GM18508 (cell line): ENCODE measurements around the gene SPG21.

Source experiments
- ATAC-seq: cut with Tn5 transposase; IDR thresholded peaks from one replicate; pipeline ENCODE4 v1.9.1; 2021; ENCODE audit warnings: moderate number of reproducible peaks; ENCODE audit not compliant: insufficient read depth, unreplicated experiment

Gene SPG21

DNA sequence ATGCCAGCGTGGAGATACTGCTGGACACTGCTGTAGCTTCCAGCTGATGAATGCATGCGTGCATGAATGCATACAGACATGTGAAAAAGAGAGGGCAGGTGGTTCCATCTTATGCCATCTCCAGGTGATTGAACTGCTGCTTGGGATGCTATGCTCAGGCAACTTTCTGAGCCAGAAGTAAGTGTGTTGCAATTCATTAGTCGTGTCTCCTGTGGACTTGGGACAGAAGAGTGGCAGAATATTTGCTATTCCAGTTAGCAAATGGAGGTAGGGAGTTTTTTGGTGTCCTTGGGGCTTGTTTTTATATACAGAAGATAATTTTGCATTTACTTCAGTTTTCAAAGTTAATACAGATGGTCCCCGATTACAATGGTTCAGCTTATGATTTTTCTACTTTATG, 44.8 kb downstream of the SPG21 start:
- no peak for ATAC-seq

- ATAC-seq = no peak
Measured at GRCh38 chr15:64943512-64944225, 46.0 kb downstream of the SPG21 start.

- no peak for ATAC-seq
Measured at GRCh38 chr15:64942356-64942755, 47.4 kb downstream of the SPG21 start.

DNA sequence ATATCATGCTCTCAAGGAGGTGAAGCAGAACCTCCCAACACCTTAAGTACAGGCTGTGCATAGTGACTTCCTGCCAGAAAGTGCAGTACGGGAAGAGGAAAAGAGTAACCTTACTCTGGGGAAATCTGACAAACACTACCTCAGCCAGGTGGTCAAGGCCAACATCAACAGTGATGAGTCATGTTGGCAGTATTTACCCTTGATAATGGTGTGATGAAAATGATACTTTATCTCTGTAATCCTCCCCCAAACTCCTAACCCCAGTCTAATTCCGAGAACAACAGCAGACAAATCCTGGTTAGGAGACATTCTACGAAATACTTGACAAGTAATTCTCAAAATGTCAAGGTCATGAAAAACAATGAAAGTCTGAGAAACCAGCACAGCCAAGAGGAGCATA, 51.5 kb downstream of the SPG21 start:
- ATAC-seq = no peak

- ATAC-seq = no peak
Measured at GRCh38 chr15:64934023-64934422, 55.7 kb downstream of the SPG21 start.

- ATAC-seq = no peak
Measured at GRCh38 chr15:64931381-64931780, 58.3 kb downstream of the SPG21 start.

GRCh38 chr15:64930778-64931371, 58.8 kb downstream of the SPG21 start:
- ATAC-seq = no peak

GRCh38 chr15:64930019-64930652, 59.6 kb downstream of the SPG21 start:
- no peak for ATAC-seq

GRCh38 chr15:64928626-64929220, 61.0 kb downstream of the SPG21 start:
- no peak for ATAC-seq

- ATAC-seq = no peak
Measured at GRCh38 chr15:64926661-64927060, 63.1 kb downstream of the SPG21 start.

GRCh38 chr15:64925335-64926330, 64.1 kb downstream of the SPG21 start:
- no peak for ATAC-seq

- no peak for ATAC-seq
Measured at GRCh38 chr15:64923546-64923945, 66.2 kb downstream of the SPG21 start.

GRCh38 chr15:64921711-64922110, 68.0 kb downstream of the SPG21 start:
- no peak for ATAC-seq

DNA sequence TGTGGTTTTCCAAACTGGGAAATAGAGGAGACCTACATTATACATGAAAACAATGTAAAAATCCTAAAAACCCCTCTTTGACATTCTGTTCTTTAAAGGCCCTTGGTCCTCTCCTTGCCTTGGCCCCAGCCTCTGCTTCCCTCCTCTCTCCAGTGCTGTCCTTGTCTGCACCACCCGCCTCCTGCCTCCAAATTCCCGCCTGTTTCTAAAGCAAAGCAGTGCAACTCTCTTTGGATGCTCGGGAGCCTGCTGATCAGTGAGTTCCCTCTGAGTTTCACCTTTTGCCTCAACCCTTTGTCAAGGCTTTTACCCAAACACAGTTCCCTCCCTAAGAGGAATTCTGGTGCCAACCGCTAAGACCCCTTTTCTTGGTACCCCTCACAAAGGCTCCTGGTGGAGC, 70.0 kb downstream of the SPG21 start:
- no peak for ATAC-seq

- no peak for ATAC-seq
Measured at GRCh38 chr15:64917211-64917610, 72.5 kb downstream of the SPG21 start.

GRCh38 chr15:64916365-64916764, 73.3 kb downstream of the SPG21 start:
- ATAC-seq = no peak

- ATAC-seq = no peak
Measured at GRCh38 chr15:64915518-64916227, 74.0 kb downstream of the SPG21 start.
